Suprapubic skin (tissue), 4 donors: ENCODE data around the gene RPL10A. TPM values are rescaled to one million over a fixed set of nuclear protein-coding genes. Genes with fewer than 3 reads are reported as not detected.

ENCODE experiments used
- DNase-seq, 2 donors: peaks; one replicate each; pipeline ENCODE4 v3.0.0-alpha.2; 2019; ENCODE audit warnings: low spot score in 2 of 2
- H3K27ac ChIP-seq: fragments of 200-600 bp; sonication (generic); one replicate; pipeline ENCODE4 v1.5.1; 2019
- H3K27me3 ChIP-seq: fragments of 200-600 bp; sonication (generic); one replicate; pipeline ENCODE4 v1.5.1; 2019
- H3K36me3 ChIP-seq: fragments of 200-600 bp; sonication (generic); one replicate; pipeline ENCODE4 v1.5.1; 2019
- H3K4me1 ChIP-seq: fragments of 200-600 bp; sonication (generic); one replicate; pipeline ENCODE4 v1.5.1; 2019
- H3K4me3 ChIP-seq: fragments of 200-600 bp; sonication (generic); one replicate; pipeline ENCODE4 v1.5.1; 2019; ENCODE audit warnings: mild to moderate bottlenecking
- H3K9me3 ChIP-seq: fragments of 200-600 bp; sonication (generic); one replicate; pipeline ENCODE4 v1.5.1; 2019
- CTCF ChIP-seq, 2 donors: fragments of 200-600 bp in 1 of 2; fragments of 450-650 bp in 1 of 2; sonication (generic) in 1 of 2; IDR thresholded peaks; one replicate each; pipeline ENCODE4 v1.5.1; 2016 to 2019; ENCODE audit warnings: antibody characterized with exemption in 2 of 2, mild to moderate bottlenecking in 1 of 2, moderate library complexity in 1 of 2
- EP300 ChIP-seq: sonication (generic); formaldehyde crosslinking; IDR thresholded peaks from one replicate; pipeline ENCODE4 v1.6.1; 2017; ENCODE audit warnings: antibody characterized with exemption
- POLR2A ChIP-seq, 2 donors: fragments of 450-650 bp; IDR thresholded peaks; one replicate each; pipeline ENCODE4 v1.6.1; 2017; ENCODE audit warnings: antibody characterized with exemption in 2 of 2, mild to moderate bottlenecking in 2 of 2, moderate library complexity in 2 of 2
- POLR2AphosphoS5 ChIP-seq, 3 donors: sonication (generic); formaldehyde crosslinking; IDR thresholded peaks; one replicate each; pipeline ENCODE4 v1.6.1; 2017; ENCODE audit warnings: antibody characterized with exemption in 3 of 3
- WGBS: methylation state at CpG from one replicate; pipeline ENCODE4 v1.1.5; 2018; 5-methylcytosine and 5-hydroxymethylcytosine counted together
- total RNA-seq, 4 donors: library from RNA; depleted of rRNA; stranded (reverse); fragments of >200 nt; gene quantifications; one replicate each; pipeline ENCODE4 v1.1.0, GENCODE V29; 2016

The RPL10A gene
- total RNA-seq, 4 donors from 2014 or later, result 1,092 to 2,148 (median 1,858) TPM

- Histone ChIP-seq H3K27ac (peak overlapping the region; percentile 98), H3K4me3 (peak overlapping the region; percentile 70), H3K36me3 (no peaks in the 10 kb centered on the region), H3K9me3 (no peaks in the 10 kb centered on the region), H3K27me3 (no peaks in the 10 kb centered on the region), H3K4me1 (peaks cover 71% of the 10 kb centered on the region)
- no peak for DNase-seq
- WGBS, result 60% methylated on average over 4 of the region's 9 CpGs
- TF ChIP-seq POLR2A (IDR thresholded peaks at IDR 0.05) (no peak), EP300 (no peak), CTCF (IDR thresholded peaks at IDR 0.05) (no peak), POLR2AphosphoS5 (IDR thresholded peaks at IDR 0.05) (no peak)
These were observed 27.2 kb downstream of the RPL10A start for GRCh38 chr6:35495258-35496035.

- TF ChIP-seq CTCF (IDR thresholded peaks at IDR 0.05) (no peak), POLR2AphosphoS5 (IDR thresholded peaks at IDR 0.05) (no peak), POLR2A (IDR thresholded peaks at IDR 0.05) (no peak), EP300 (no peak)
- no peaks in the 10 kb centered on the region for H3K27me3 ChIP-seq
- H3K36me3 ChIP-seq, result no peaks in the 10 kb centered on the region
- no peaks in the 10 kb centered on the region for H3K9me3 ChIP-seq
- peak overlapping the region; percentile 98 for H3K27ac ChIP-seq
- peaks cover 63% of the 10 kb centered on the region for H3K4me1 ChIP-seq
- 16% methylated on average over 18 of the region's 63 CpGs for WGBS
- DNase-seq, result peak; percentile 82
- peak overlapping the region; percentile 70 for H3K4me3 ChIP-seq
These were observed 28.0 kb downstream of the RPL10A start for GRCh38 chr6:35496036-35496840.

GRCh38 chr6:35496841-35497570, 28.8 kb downstream of the RPL10A start, which contains the start of gene TEAD3:
TSS of gene TEAD3 (minus strand) at chr6:35497079.
- no peak for TF ChIP-seq EP300
- TF ChIP-seq POLR2A (IDR thresholded peaks at IDR 0.05), result peak; percentile 21 to 61
- Histone ChIP-seq H3K27ac (peak within 1 kb of the TSS; percentile 98), H3K4me1 (peaks cover 55% of the 10 kb centered on the region), H3K4me3 (peak within 1 kb of the TSS; percentile 70), H3K9me3 (no peaks in the 10 kb centered on the region), H3K36me3 (no peaks in the 10 kb centered on the region), H3K27me3 (no peaks in the 10 kb centered on the region)
- WGBS, result 0% methylated on average over 4 of the region's 98 CpGs
- DNase-seq, result peak in 1 of 2 donors; percentile 75

- no peaks in the 10 kb centered on the region for H3K27me3 ChIP-seq
- no peaks in the 10 kb centered on the region for H3K9me3 ChIP-seq
- no peaks in the 10 kb centered on the region for H3K36me3 ChIP-seq
- TF ChIP-seq CTCF (IDR thresholded peaks at IDR 0.05) (no peak), POLR2A (IDR thresholded peaks at IDR 0.05) (peak in 1 of 2 donors; percentile 2), EP300 (no peak), POLR2AphosphoS5 (IDR thresholded peaks at IDR 0.05) (peak in 2 of 3 donors; percentile 6 to 7)
- peak overlapping the region; percentile 70 for H3K4me3 ChIP-seq
- peak overlapping the region; percentile 98 for H3K27ac ChIP-seq
- 7% methylated on average over 52 of the region's 77 CpGs for WGBS
- DNase-seq, result peak in 1 of 2 donors; percentile 89
- peaks cover 47% of the 10 kb centered on the region for H3K4me1 ChIP-seq
These were observed 29.6 kb downstream of the RPL10A start for GRCh38 chr6:35497571-35498421.
